Gastroesophageal sphincter (tissue), 3 donors: ENCODE measurements around the gene UCP2.

ENCODE experiments used
- CTCF ChIP-seq, 4 experiments: fragments of 200-600 bp in 2 of 4; fragments of 450-650 bp in 2 of 4; sonication (generic) in 1 of 4; IDR thresholded peaks; one replicate each; pipeline ENCODE4 v1.5.1; 2017 to 2019; ENCODE audit warnings: antibody characterized with exemption in 4 of 4, mild to moderate bottlenecking in 2 of 4, moderate library complexity in 2 of 4
- POLR2A ChIP-seq, 2 donors: fragments of 450-650 bp; IDR thresholded peaks; one replicate each; pipeline ENCODE4 v1.6.1; 2017; ENCODE audit warnings: antibody characterized with exemption in 2 of 2, mild to moderate bottlenecking in 2 of 2, moderate library complexity in 1 of 2
- POLR2AphosphoS5 ChIP-seq: sonication (generic); formaldehyde crosslinking; IDR thresholded peaks from one replicate; pipeline ENCODE4 v1.6.1; 2017; ENCODE audit warnings: antibody characterized with exemption

DNA sequence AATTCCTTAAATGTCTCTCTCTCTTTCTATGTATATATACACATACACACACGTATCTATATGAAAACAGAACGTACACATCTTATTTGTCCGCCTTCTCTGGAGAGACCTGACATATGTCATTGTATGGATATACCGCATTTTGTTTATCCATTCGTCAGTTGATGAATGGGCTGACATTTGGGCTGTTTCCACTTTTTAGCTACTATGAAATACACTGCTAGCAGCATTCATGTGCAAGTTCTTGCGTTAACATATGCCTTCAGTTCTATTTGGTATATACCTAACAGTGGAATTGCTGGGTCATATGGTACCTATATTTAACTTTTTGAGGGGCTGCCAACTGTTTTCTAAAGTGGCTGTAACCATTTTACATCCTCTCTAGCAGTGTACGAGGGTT is 49.9 kb downstream of the UCP2 start:
- TF ChIP-seq CTCF (IDR thresholded peaks at IDR 0.05) (no peak), POLR2A (IDR thresholded peaks at IDR 0.05) (no peak), POLR2AphosphoS5 (no peak)
